CD4-positive, CD25-positive, alpha-beta regulatory T cell (primary cell): ENCODE data around the gene ADAP1. TPM values are rescaled to one million over a fixed set of nuclear protein-coding genes. Genes with fewer than 3 reads are reported as not detected.

Experiments
- ATAC-seq, 2 donors: fragments of 150-1000 bp; cut with Tn5 transposase; one replicate each; pipeline ENCODE4 v1.10.0; 2021; ENCODE audit warnings: low read depth in 2 of 2, moderate number of reproducible peaks in 2 of 2, moderate library complexity in 1 of 2
- DNase-seq, 3 donors: peaks; one replicate each; pipeline versions ENCODE4 v3.0.0 to v3.0.0-alpha.2; 2012 to 2022; ENCODE audit warnings: mixed read lengths in 1 of 3
- H3K27ac ChIP-seq: one replicate; pipeline ENCODE4 v1.7.0; 2013; ENCODE audit warnings: mild to moderate bottlenecking, low read length; ENCODE audit not compliant: insufficient read depth, poor library complexity, severe bottlenecking
- H3K27me3 ChIP-seq: one replicate; pipeline ENCODE4 v1.7.0; 2013; ENCODE audit warnings: low read length; ENCODE audit not compliant: control insufficient read depth, insufficient read depth
- H3K36me3 ChIP-seq: one replicate; pipeline ENCODE4 v1.7.0; 2013; ENCODE audit warnings: mild to moderate bottlenecking, low read length, moderate library complexity; ENCODE audit not compliant: control insufficient read depth, insufficient read depth
- H3K4me1 ChIP-seq: 2 replicates; pipeline ENCODE4 v1.7.0; 2013; ENCODE audit warnings: mild to moderate bottlenecking, low read length; ENCODE audit not compliant: insufficient read depth, control insufficient read depth, poor library complexity, severe bottlenecking
- H3K4me3 ChIP-seq: one replicate; pipeline ENCODE4 v1.7.0; 2013; ENCODE audit warnings: low read depth, mild to moderate bottlenecking, low read length, moderate library complexity
- H3K9me3 ChIP-seq, 2 experiments: 1 replicate in 1 of 2; 2 replicates in 1 of 2; pipeline ENCODE4 v1.7.0; 2013; ENCODE audit warnings: low read length in 2 of 2, mild to moderate bottlenecking in 1 of 2, moderate library complexity in 1 of 2; ENCODE audit not compliant: control insufficient read depth in 2 of 2
- H3K27ac Mint-ChIP-seq, 3 donors: one replicate each; pipeline ENCODE4 v1.8.0; 2020 to 2022; ENCODE audit warnings: mild to moderate bottlenecking in 3 of 3, mixed read lengths in 3 of 3, moderate library complexity in 2 of 3
- H3K27me3 Mint-ChIP-seq: one replicate; pipeline ENCODE4 v1.8.0; 2022; ENCODE audit warnings: mild to moderate bottlenecking, mixed read lengths
- H3K36me3 Mint-ChIP-seq: one replicate; pipeline ENCODE4 v1.8.0; 2020; ENCODE audit warnings: mixed read lengths
- H3K4me1 Mint-ChIP-seq, 4 donors: one replicate each; pipeline ENCODE4 v1.8.0; 2020 to 2022; ENCODE audit warnings: mixed read lengths in 4 of 4, mild to moderate bottlenecking in 1 of 4
- H3K4me3 Mint-ChIP-seq, 4 donors: one replicate each; pipeline ENCODE4 v1.8.0; 2020 to 2022; ENCODE audit warnings: mild to moderate bottlenecking in 4 of 4, mixed read lengths in 4 of 4, moderate library complexity in 3 of 4
- H3K9me3 Mint-ChIP-seq, 7 donors: one replicate each; pipeline ENCODE4 v1.8.0; 2020 to 2022; ENCODE audit warnings: mixed read lengths in 7 of 7, mild to moderate bottlenecking in 3 of 7, moderate library complexity in 2 of 7
- polyA plus RNA-seq, 4 donors: library from polyadenylated mRNA; unstranded; fragments of 300-500 nt; fragmentation: Illumina TruSeq; gene quantifications; one replicate each; pipeline ENCODE4 v1.2.3, GENCODE V29; 2021
- total RNA-seq: library from RNA; stranded (reverse); gene quantifications from one replicate; pipeline ENCODE4 v1.2.3, GENCODE V29; 2022

The ADAP1 gene
- total and polyA plus RNA-seq, 5 donors from 2014 or later, result 2.9 to 8.8 (median 5.5) TPM

DNA sequence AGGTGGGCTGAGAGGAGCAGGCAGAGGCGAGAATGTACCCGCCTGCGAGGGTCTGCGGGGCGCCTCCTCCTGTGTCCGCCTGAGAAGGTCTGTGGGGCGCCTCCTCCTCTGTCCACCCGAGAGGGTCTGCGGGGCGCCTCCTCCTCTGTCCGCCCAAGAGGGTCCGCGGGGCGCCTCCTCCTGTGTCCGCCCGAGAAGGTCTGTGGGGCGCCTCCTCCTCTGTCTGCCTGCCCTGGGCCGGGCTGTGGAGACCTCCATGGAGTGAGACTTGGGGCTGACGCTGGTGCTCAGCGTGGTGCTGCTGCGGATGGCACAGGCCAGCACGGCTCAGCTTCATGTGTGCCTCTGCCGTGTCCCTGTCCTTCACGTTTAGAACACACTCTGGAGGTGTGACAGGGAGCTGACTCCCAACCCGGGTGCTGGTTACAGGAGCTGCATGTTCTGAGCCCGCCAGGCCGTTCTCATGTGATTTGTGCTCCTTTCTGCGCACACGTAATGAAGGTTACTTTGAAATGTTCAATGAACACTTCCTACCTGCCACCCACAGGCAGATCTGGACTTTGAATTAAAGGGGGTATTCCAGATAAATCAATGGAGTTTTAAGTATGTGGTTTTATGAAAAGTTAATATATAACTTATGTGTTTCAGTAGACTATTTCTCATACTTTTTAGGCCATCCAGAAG lies 98.7 kb downstream of the ADAP1 start:
- no peaks in the 10 kb centered on the region for H3K9me3 Mint-ChIP-seq
- H3K36me3 ChIP-seq, result peaks cover 80% of the 10 kb centered on the region

DNA sequence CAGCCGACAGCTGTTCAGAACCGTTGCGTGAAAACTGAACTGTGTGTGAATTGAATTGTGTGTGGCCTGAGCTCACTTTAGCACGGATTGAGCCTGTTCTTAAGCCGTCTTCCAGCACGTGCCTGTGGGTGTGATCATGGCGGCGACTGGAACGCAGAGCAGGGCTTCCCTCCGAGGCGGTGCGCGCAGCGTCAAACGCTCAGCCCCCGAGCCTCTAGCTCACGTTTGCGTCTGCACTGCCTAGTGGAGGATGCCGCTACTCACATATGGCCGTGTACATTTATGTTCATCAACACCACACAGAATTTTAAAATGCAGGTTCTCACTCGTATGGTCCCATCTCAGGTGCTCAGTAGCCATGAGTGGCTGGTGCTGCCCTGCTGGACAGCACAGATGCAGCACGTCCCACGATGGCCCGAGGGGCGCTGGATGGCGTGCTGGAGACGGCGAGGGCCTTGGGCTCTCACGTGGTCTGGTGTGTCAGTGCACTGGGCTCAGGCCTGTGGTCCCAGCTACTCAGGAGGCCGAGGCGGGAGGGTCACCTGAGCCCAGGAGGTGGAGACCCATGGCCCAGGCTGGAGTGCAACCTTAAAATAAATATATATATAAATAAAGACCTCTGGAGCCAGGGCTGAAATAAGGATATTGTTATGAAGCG lies 100.2 kb downstream of the ADAP1 start:
- no peak for DNase-seq
- Histone ChIP-seq H3K4me3 (no peak overlapping the region), H3K9me3 (no peaks in the 10 kb centered on the region), H3K27me3 (no peaks in the 10 kb centered on the region), H3K4me1 (no peaks in the 10 kb centered on the region), H3K27ac (no peak overlapping the region), H3K36me3 (peaks cover 75% of the 10 kb centered on the region)
- H3K27ac Mint-ChIP-seq, result peak overlapping the region in 1 of 3 donors; percentile 36
- no peaks in the 10 kb centered on the region for H3K27me3 Mint-ChIP-seq
- no peak for ATAC-seq
- no peaks in the 10 kb centered on the region for H3K9me3 Mint-ChIP-seq
- no peaks in the 10 kb centered on the region for H3K4me1 Mint-ChIP-seq
- peaks cover 33% of the 10 kb centered on the region for H3K36me3 Mint-ChIP-seq
- no peak overlapping the region for H3K4me3 Mint-ChIP-seq

More for the DNA sequence above, 98.7 kb downstream of the ADAP1 start:
- Mint-ChIP-seq H3K4me1 (no peaks in the 10 kb centered on the region), H3K27ac (no peak overlapping the region), H3K4me3 (no peak overlapping the region), H3K27me3 (no peaks in the 10 kb centered on the region), H3K36me3 (peaks cover 39% of the 10 kb centered on the region)
- Histone ChIP-seq H3K27ac (no peak overlapping the region), H3K4me1 (no peaks in the 10 kb centered on the region), H3K27me3 (no peaks in the 10 kb centered on the region), H3K9me3 (no peaks in the 10 kb centered on the region), H3K4me3 (no peak overlapping the region)
- ATAC-seq (no peak), DNase-seq (no peak)

DNA sequence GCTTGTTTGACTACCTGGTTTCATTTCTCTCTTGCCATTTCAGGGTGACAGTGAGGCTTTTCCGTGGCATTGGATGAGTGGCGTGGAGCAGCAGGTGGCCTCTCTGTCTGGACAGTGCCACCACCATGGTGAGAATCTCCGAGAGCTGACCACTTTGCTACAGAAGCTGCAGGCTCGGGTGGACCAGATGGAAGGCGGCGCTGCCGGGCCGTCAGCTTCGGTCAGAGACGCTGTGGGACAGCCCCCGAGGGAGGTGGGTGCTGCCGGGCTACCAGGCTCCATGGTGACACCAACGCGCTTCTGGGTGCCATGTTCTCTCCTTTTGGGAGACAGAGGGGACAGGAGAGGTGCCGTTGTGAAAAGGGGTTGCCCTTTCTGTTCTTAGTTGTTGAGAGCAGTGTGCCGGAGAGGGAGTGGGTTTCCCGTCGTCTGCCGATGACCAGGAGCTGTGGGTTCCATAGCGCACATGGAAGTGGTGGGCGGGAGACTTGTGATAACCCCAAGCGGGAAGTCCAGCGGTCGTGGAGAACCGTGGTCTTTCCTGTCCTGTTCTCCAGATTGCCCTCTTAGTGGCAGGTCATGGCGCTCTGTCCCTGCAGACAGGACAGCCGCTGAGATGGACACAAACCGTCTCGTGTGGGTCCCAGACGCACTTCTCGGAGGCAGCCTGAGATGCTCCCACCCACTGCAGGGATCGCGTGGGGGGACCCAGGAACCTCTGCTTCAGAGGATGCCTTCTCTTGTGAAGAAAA lies 100.9 kb downstream of the ADAP1 start:
- Mint-ChIP-seq H3K4me3 (no peak overlapping the region), H3K9me3 (no peaks in the 10 kb centered on the region), H3K36me3 (peaks cover 36% of the 10 kb centered on the region), H3K27me3 (no peaks in the 10 kb centered on the region), H3K4me1 (no peaks in the 10 kb centered on the region), H3K27ac (peak overlapping the region in 1 of 3 donors; percentile 32)
- H3K36me3 ChIP-seq, result peaks cover 78% of the 10 kb centered on the region
- DNase-seq (no peak), ATAC-seq (no peak)
- H3K27me3 ChIP-seq, result no peaks in the 10 kb centered on the region
- no peak overlapping the region for H3K4me3 ChIP-seq
- H3K9me3 ChIP-seq, result no peaks in the 10 kb centered on the region
- H3K27ac ChIP-seq, result no peak overlapping the region
- no peaks in the 10 kb centered on the region for H3K4me1 ChIP-seq

DNA sequence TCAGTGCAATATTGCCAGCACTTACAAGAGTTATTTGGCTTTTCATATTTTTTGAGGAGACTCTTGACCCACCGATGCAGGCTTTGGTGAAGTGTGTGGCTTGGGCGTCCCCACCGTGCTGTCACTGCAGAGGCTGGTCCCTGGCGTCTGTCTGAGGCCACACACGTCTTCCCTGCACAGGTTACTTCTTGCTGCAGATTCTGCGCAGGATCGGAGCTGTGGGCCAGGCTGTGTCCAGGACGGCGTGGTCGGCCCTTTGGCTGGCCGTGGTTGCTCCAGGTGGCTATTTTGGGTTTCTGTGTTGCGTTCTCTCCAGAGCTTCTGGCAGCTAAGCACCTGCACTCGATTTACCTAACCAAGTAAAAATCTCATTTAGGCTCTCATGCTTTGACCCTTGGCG lies 103.3 kb downstream of the ADAP1 start:
- Mint-ChIP-seq H3K27ac (no peak overlapping the region), H3K9me3 (no peaks in the 10 kb centered on the region), H3K4me1 (peaks cover 0 to 3% (median 0%) of the 10 kb centered on the region in 4 donors), H3K36me3 (peaks cover 35% of the 10 kb centered on the region), H3K27me3 (no peaks in the 10 kb centered on the region), H3K4me3 (no peak overlapping the region)
- Histone ChIP-seq H3K9me3 (no peaks in the 10 kb centered on the region), H3K4me1 (no peaks in the 10 kb centered on the region), H3K27ac (no peak overlapping the region), H3K36me3 (peaks cover 62% of the 10 kb centered on the region), H3K27me3 (no peaks in the 10 kb centered on the region), H3K4me3 (no peak overlapping the region)
- DNase-seq (no peak), ATAC-seq (no peak)

DNA sequence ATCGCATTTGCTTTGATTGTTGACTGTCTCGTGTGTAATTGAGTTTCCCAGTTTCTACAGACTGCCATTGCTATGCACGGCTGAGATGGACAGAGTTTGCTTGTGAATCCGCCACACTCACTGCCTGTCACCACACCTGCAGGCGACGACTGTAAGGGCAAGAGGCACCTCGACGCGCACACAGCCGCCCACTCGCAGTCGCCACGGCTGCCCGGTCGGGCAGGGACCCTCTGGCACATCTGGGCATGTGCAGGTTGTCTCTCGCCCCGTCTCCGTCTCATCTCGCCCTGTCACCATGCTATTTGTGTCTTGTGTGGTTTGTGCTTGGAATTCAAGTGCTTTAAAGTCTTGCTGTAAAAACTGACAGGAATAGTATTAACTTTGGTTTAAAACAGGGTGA lies 104.7 kb downstream of the ADAP1 start:
- no peak overlapping the region for H3K27ac ChIP-seq
- Mint-ChIP-seq H3K36me3 (peaks cover 38% of the 10 kb centered on the region), H3K4me3 (no peak overlapping the region), H3K4me1 (peaks cover 0 to 3% (median 0%) of the 10 kb centered on the region in 4 donors), H3K27ac (no peak overlapping the region), H3K9me3 (no peaks in the 10 kb centered on the region), H3K27me3 (no peaks in the 10 kb centered on the region)
- H3K4me1 ChIP-seq, result no peaks in the 10 kb centered on the region
- H3K27me3 ChIP-seq, result no peaks in the 10 kb centered on the region
- DNase-seq (no peak), ATAC-seq (no peak)
- H3K36me3 ChIP-seq, result peaks cover 53% of the 10 kb centered on the region
- H3K4me3 ChIP-seq, result no peak overlapping the region
- no peaks in the 10 kb centered on the region for H3K9me3 ChIP-seq

DNA sequence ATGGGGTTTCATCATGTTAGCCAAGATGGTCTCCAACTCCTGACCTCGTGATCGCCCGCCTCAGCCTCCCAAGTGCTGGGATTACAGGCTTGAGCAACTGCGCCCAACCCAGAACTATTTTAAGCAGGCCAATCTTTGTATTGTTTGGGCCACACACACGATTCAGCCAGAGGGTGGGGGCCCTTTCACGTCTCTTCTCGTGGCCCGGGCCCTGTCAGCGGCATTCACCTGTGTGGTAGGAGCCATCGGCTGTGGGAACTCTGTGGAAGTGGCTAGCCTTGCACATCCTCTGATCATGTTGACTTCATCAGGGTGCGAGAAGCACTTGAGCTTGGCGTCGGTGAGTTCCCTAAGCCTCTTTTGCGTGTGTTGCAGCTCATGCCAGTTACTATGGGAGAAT lies 105.3 kb downstream of the ADAP1 start:
- no peaks in the 10 kb centered on the region for H3K27me3 Mint-ChIP-seq
- ATAC-seq (no peak), DNase-seq (no peak)
- no peak overlapping the region for H3K27ac ChIP-seq
- H3K27ac Mint-ChIP-seq, result peak overlapping the region in 1 of 3 donors; percentile 1
- H3K4me1 ChIP-seq, result no peaks in the 10 kb centered on the region
- peaks cover 35% of the 10 kb centered on the region for H3K36me3 Mint-ChIP-seq
- no peaks in the 10 kb centered on the region for H3K9me3 ChIP-seq
- H3K9me3 Mint-ChIP-seq, result no peaks in the 10 kb centered on the region
- peaks cover 54% of the 10 kb centered on the region for H3K36me3 ChIP-seq
- no peak overlapping the region for H3K4me3 ChIP-seq
- peaks cover 0 to 3% (median 0%) of the 10 kb centered on the region in 4 donors for H3K4me1 Mint-ChIP-seq
- H3K27me3 ChIP-seq, result no peaks in the 10 kb centered on the region
- H3K4me3 Mint-ChIP-seq, result no peak overlapping the region
